HCT116 (cell line): Measurements from ENCODE around the gene AFF1. TPM values are rescaled to one million over a fixed set of nuclear protein-coding genes. Genes with fewer than 3 reads are reported as not detected.

Experiments
- ATAC-seq: fragments of 200-7000 bp; cut with Tn5 transposase; 2 replicates; pipeline ENCODE4 v1.9.1; 2020; ENCODE audit warnings: mild to moderate bottlenecking, moderate library complexity
- BruUV-seq: library from RNA; stranded (reverse); fragments of 400-500 nt; replicated peaks from 2 replicates; lab custom pipeline; 2021; lab: Mats Ljungman, UMichigan
- CTCF ChIA-PET: fragments of 300-600 bp; sonication (Branson Sonifier 250); formaldehyde crosslinking; loops from one replicate; lab custom pipeline; 2021; ENCODE audit warnings: antibody characterized with exemption; lab: Charles Lee
- POLR2A ChIA-PET: fragments of 300-600, 350-600 bp; sonication (Branson Sonifier 250); formaldehyde crosslinking; loops from one replicate; lab custom pipeline; 2021; ENCODE audit warnings: antibody characterized with exemption; lab: Charles Lee
- RAD21 ChIA-PET, 2 experiments: fragments of 300-600 bp; sonication (Branson Sonifier 250); formaldehyde crosslinking; loops; one replicate each; lab custom pipeline; 2023; ENCODE audit warnings: low total read pairs in 2 of 2; ENCODE audit not compliant: uncharacterized antibody in 2 of 2, unreplicated experiment in 2 of 2, low non-redundant PET in 1 of 2; lab: Charles Lee
- DNase-seq: peaks from one replicate; pipeline ENCODE4 v3.0.0-alpha.2; 2010; ENCODE audit warnings: low read depth, low spot score
- H2AFZ ChIP-seq: fragments of 200-600 bp; shearing (Covaris generic), sonication (generic); 2 replicates; pipeline ENCODE4 v1.6.1; 2017; ENCODE audit warnings: low read depth, mixed run types, mixed read lengths, antibody characterized with exemption, low read length; ENCODE audit not compliant: poor library complexity, severe bottlenecking
- H3K27ac ChIP-seq: 2 replicates; pipeline ENCODE4 v1.5.1; 2012; ENCODE audit warnings: low read depth, low read length
- H3K27me3 ChIP-seq: fragments of 200-600 bp; sonication (generic); 2 replicates; pipeline ENCODE4 v1.6.1; 2016; ENCODE audit warnings: mixed run types, low read length, mixed read lengths; ENCODE audit not compliant: insufficient read depth
- H3K36me3 ChIP-seq, 2 experiments: fragments of 200-500 bp in 1 of 2; fragments of 200-600 bp in 1 of 2; sonication (Bioruptor generic) in 1 of 2; sonication (generic) in 1 of 2; 2 replicates each; pipeline versions ENCODE4 v1.5.1 to v1.6.1; 2014 to 2016; ENCODE audit warnings: low read length in 2 of 2, inconsistent platforms in 1 of 2, mixed read lengths in 1 of 2, mixed run types in 1 of 2; ENCODE audit not compliant: insufficient read depth in 2 of 2, control insufficient read depth in 1 of 2
- H3K4me1 ChIP-seq, 2 experiments: fragments of 200-600 bp in 1 of 2; sonication (generic) in 1 of 2; 2 replicates each; pipeline versions ENCODE4 v1.5.1 to v1.6.1; 2012 to 2017; ENCODE audit warnings: low read length in 2 of 2, inconsistent platforms in 1 of 2, mild to moderate bottlenecking in 1 of 2, mixed read lengths in 1 of 2, mixed run types in 1 of 2, moderate library complexity in 1 of 2; ENCODE audit not compliant: insufficient read depth in 2 of 2, control insufficient read depth in 1 of 2
- H3K4me2 ChIP-seq: fragments of 200-600 bp; sonication (generic); 2 replicates; pipeline ENCODE4 v1.6.1; 2017; ENCODE audit warnings: mixed run types, low read length, mixed read lengths
- H3K4me3 ChIP-seq, 2 experiments: fragments of 200-600 bp in 1 of 2; sonication (generic) in 1 of 2; replicated peaks in 1 of 2; 2 replicates each; pipeline ENCODE4 v1.5.1; 2011 to 2016; ENCODE audit warnings: low read length in 2 of 2, control low read depth in 1 of 2, low read depth in 1 of 2, mild to moderate bottlenecking in 1 of 2, mixed read lengths in 1 of 2, mixed run types in 1 of 2
- H3K79me2 ChIP-seq: fragments of 200-600 bp; sonication (generic); 2 replicates; pipeline ENCODE4 v1.6.1; 2017; ENCODE audit warnings: mild to moderate bottlenecking, mixed run types, low read length, moderate library complexity, mixed read lengths; ENCODE audit not compliant: insufficient read depth
- H3K9ac ChIP-seq: fragments of 200-600 bp; sonication (generic); 2 replicates; pipeline ENCODE4 v1.6.1; 2016; ENCODE audit warnings: low read length, mixed read lengths
- H3K9me2 ChIP-seq: fragments of 200-600 bp; sonication (generic), shearing (Covaris generic); 2 replicates; pipeline ENCODE4 v1.6.1; 2017; ENCODE audit warnings: mixed run types, mild to moderate bottlenecking, moderate library complexity; ENCODE audit not compliant: insufficient read depth
- H3K9me3 ChIP-seq, 2 experiments: fragments of 200-500 bp in 1 of 2; fragments of 200-600 bp in 1 of 2; sonication (Bioruptor generic) in 1 of 2; sonication (generic) in 1 of 2; 2 replicates each; pipeline ENCODE4 v1.6.1; 2014 to 2017; ENCODE audit warnings: low read length in 2 of 2, mixed read lengths in 2 of 2, inconsistent platforms in 1 of 2, low read depth in 1 of 2, mild to moderate bottlenecking in 1 of 2, mixed run types in 1 of 2, moderate library complexity in 1 of 2; ENCODE audit not compliant: control insufficient read depth in 1 of 2, insufficient read depth in 1 of 2
- H4K20me1 ChIP-seq: fragments of 200-600 bp; sonication (generic), shearing (Covaris generic); 2 replicates; pipeline ENCODE4 v1.6.1; 2017; ENCODE audit warnings: mixed run types, mild to moderate bottlenecking, moderate library complexity; ENCODE audit not compliant: insufficient read depth
- CBX3 ChIP-seq: IDR thresholded peaks from 2 replicates; pipeline ENCODE4 v1.6.1; 2012; ENCODE audit warnings: low read depth
- CEBPB ChIP-seq: IDR thresholded peaks from 2 replicates; pipeline ENCODE4 v1.6.1; 2012; ENCODE audit warnings: low read depth
- EGR1 ChIP-seq: IDR thresholded peaks from 2 replicates; pipeline ENCODE4 v1.6.1; 2012; ENCODE audit warnings: low read depth
- ELF1 ChIP-seq: IDR thresholded peaks from 2 replicates; pipeline ENCODE4 v1.6.1; 2012; ENCODE audit warnings: low read depth, borderline replicate concordance
- EZH2 ChIP-seq: fragments of 200-600 bp; sonication (generic); IDR thresholded peaks from 2 replicates; pipeline ENCODE4 v1.6.1; 2017; ENCODE audit warnings: antibody characterized with exemption, mixed run types
- EZH2phosphoT487 ChIP-seq: fragments of 200-600 bp; IDR thresholded peaks from 2 replicates; pipeline ENCODE4 v1.6.1; 2018; ENCODE audit warnings: antibody characterized with exemption, borderline replicate concordance
- FOSL1 ChIP-seq: IDR thresholded peaks from 2 replicates; pipeline ENCODE4 v1.6.1; 2012; ENCODE audit warnings: low read depth
- JUND ChIP-seq: IDR thresholded peaks from 2 replicates; pipeline ENCODE4 v1.6.1; 2012
- MAX ChIP-seq: IDR thresholded peaks from 2 replicates; pipeline ENCODE4 v1.6.1; 2012
- POLR2A ChIP-seq: IDR thresholded peaks from 2 replicates; pipeline ENCODE4 v1.7.0; 2011; ENCODE audit warnings: borderline replicate concordance; ENCODE audit not compliant: insufficient read depth, insufficient read length; ENCODE audit errors: extremely low read depth
- POLR2AphosphoS5 ChIP-seq: IDR thresholded peaks from 2 replicates; pipeline ENCODE4 v1.6.1; 2011; ENCODE audit warnings: mild to moderate bottlenecking, low read depth, low read length, moderate library complexity
- RAD21 ChIP-seq: IDR thresholded peaks from 2 replicates; pipeline ENCODE4 v1.6.1; 2012; ENCODE audit warnings: low read depth, mild to moderate bottlenecking
- SIN3A ChIP-seq: IDR thresholded peaks from 2 replicates; pipeline ENCODE4 v1.6.1; 2012; ENCODE audit warnings: low read depth
- SP1 ChIP-seq: IDR thresholded peaks from 2 replicates; pipeline ENCODE4 v1.6.1; 2012; ENCODE audit warnings: low read depth
- SRF ChIP-seq: IDR thresholded peaks from 2 replicates; pipeline ENCODE4 v1.6.1; 2012; ENCODE audit warnings: low read depth
- TCF7L2 ChIP-seq: IDR thresholded peaks from 2 replicates; pipeline ENCODE4 v1.7.0; 2011; ENCODE audit warnings: borderline replicate concordance, inconsistent platforms; ENCODE audit not compliant: insufficient read depth, insufficient read length; ENCODE audit errors: extremely low read depth
- ZBTB33 ChIP-seq: IDR thresholded peaks from 2 replicates; pipeline ENCODE4 v1.6.1; 2011; ENCODE audit warnings: mild to moderate bottlenecking, low read length, moderate library complexity; ENCODE audit not compliant: insufficient replicate concordance; ENCODE audit errors: extremely low read depth
- ZFX ChIP-seq: fragments of 450-650 bp; IDR thresholded peaks from 2 replicates; pipeline ENCODE4 v1.6.1; 2017
- ZNF274 ChIP-seq: fragments of 200-500 bp; sonication (Bioruptor generic); IDR thresholded peaks from 2 replicates; pipeline ENCODE4 v1.6.1; 2014; ENCODE audit warnings: mild to moderate bottlenecking, low read depth, low read length, inconsistent platforms
- intact Hi-C: fragments of 100-400 bp; cut with micrococcal nuclease; formaldehyde crosslinking; loops from 2 replicates; pipeline ENCODE4 v1.10.0; 2022
- total RNA-seq: library from RNA; stranded (reverse); gene quantifications from one replicate; pipeline ENCODE4 v1.2.1, GENCODE V29; 2021; ENCODE audit not compliant: unreplicated experiment

The AFF1 gene
- total RNA-seq, 1 experiment from 2014 or later = 43.1 TPM

GRCh38 chr4:87055311-87055710, 120.5 kb downstream of the AFF1 start:
- ATAC-seq = no peak
- POLR2A ChIA-PET = no interaction called here
- Histone ChIP-seq H3K9me3 (no peaks in the 10 kb centered on the region), H4K20me1 (no peaks in the 10 kb centered on the region), H3K79me2 (peaks cover 10% of the 10 kb centered on the region; the same call in 1 of the 2 replicates), H3K4me2 (no peak overlapping the region), H3K27ac (no peak overlapping the region), H2AFZ (no peak overlapping the region), H3K9me2 (no peaks in the 10 kb centered on the region), H3K36me3 (no peaks in the 10 kb centered on the region), H3K9ac (no peak overlapping the region), H3K4me1 (peaks cover 22 to 25% of the 10 kb centered on the region in 2 experiments), H3K27me3 (no peaks in the 10 kb centered on the region), H3K4me3 (no peak overlapping the region)
- no peak for DNase-seq
- CTCF ChIA-PET = no interaction called here
- intact Hi-C loops = no loop called here
- no TSS peak for BruUV-seq
- RAD21 ChIA-PET = no interaction called here
- TF ChIP-seq TCF7L2 (no peak), MAX (no peak), JUND (no peak), ZFX (no peak), EZH2 (no peak), RAD21 (no peak), POLR2AphosphoS5 (no peak), FOSL1 (no peak), ELF1 (no peak)

- ChIA-PET POLR2A (interaction anchor here (1.4 kb wide), 1 partner anchor 50 kb away, joined by 3 read pairs; no protein-coding TSS in a partner anchor), RAD21 (no interaction called here), CTCF (no interaction called here)
- no peak for DNase-seq
- Histone ChIP-seq H3K36me3 (no peaks in the 10 kb centered on the region), H3K4me2 (no peak overlapping the region), H4K20me1 (no peaks in the 10 kb centered on the region), H3K4me3 (no peak overlapping the region), H3K4me1 (peaks cover 35 to 38% of the 10 kb centered on the region in 2 experiments), H3K9ac (no peak overlapping the region), H3K9me2 (no peaks in the 10 kb centered on the region), H3K27ac (no peak overlapping the region), H3K9me3 (no peaks in the 10 kb centered on the region), H2AFZ (no peak overlapping the region), H3K27me3 (no peaks in the 10 kb centered on the region), H3K79me2 (peaks cover 10% of the 10 kb centered on the region; the same call in 1 of the 2 replicates)
- no TSS peak for BruUV-seq
- TF ChIP-seq EZH2 (no peak), SP1 (no peak), TCF7L2 (no peak), ELF1 (no peak), CBX3 (no peak), SIN3A (no peak), ZBTB33 (no peak), CEBPB (no peak), MAX (no peak), SRF (no peak), FOSL1 (no peak), POLR2A (no peak), EGR1 (no peak), EZH2phosphoT487 (no peak), ZNF274 (no peak)
- intact Hi-C loops = no loop called here
- ATAC-seq = no peak
Measured at GRCh38 chr4:87056881-87057280, 122.1 kb downstream of the AFF1 start.
